Measurements from ENCODE around the gene PEX14. TPM values are rescaled to one million over a fixed set of nuclear protein-coding genes. Genes with fewer than 3 reads are reported as not detected.

Gene PEX14
- total and polyA plus RNA-seq, 10 of the 15 experiments (the other 5 are each of a cell fraction or from before 2014, with no cell fraction given): 1.4 to 23.2 (median 12.0) TPM

DNA sequence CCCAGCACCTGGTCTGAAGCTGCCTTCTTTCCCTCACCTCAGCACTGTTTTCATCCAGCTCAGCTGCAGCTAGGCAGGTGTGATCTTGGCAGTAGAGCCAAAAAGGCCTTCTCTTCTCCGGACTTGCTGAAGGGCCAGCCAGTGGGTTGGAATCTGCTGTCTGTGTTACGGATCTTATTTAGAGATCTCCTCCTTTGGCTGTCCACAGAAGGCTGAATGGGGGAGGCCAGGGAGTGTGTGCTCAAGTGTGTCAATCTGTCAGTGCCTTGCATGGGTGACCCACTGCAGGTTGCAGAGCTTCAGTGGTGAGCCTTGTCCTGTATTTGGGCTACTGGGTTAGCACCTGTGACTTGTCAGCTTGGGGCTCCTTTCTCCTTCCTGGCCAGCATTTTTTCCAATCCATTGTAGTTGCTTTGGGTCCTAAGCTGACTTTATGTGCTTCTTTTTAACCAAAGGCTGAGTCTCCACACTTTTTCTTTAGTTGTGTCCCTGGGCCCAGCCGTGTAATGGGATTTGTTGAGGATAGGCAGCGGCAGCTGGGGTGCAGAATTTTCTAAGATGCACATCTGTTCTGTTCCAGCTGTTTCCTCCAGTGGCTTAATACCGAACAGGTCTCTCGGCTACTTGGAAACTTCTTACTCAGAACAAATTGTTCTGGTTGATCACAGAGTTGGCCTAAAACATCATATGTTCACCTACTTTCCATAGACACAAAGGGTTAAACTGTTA is 126.8 kb downstream of the PEX14 start:
- H3K4me1 ChIP-seq (ENCODE audit: control insufficient read depth, insufficient read depth, low read length): no peaks in the 10 kb centered on the region
- ChIA-PET RAD21 (ENCODE audit: unreplicated experiment) (no interaction called here), POLR2A (no interaction called here), SMC1A (ENCODE audit: uncharacterized antibody, unreplicated experiment) (interaction anchor here (0.6 kb wide), 1 partner anchor 588 kb away, joined by 3 read pairs; no protein-coding TSS in a partner anchor), CTCF (interaction anchor here (0.7 kb wide), 1 partner anchor 983 kb away, joined by 3 read pairs; no protein-coding TSS in a partner anchor)
- H2AFZ ChIP-seq (ENCODE audit: control insufficient read depth, low read depth, low read length): no peak overlapping the region
- no peaks in the 10 kb centered on the region for H3K9me3 ChIP-seq (replicated peaks; ENCODE audit: control insufficient read depth, insufficient read depth, low read length)
- FAIRE-seq (no peak), DNase-seq (ENCODE audit: low read depth, low spot score) (no peak), ATAC-seq (no peak)
- H3K36me3 ChIP-seq (ENCODE audit: control insufficient read depth in 2 of 2, insufficient read depth in 2 of 2, low read length in 1 of 2): peaks cover 0 to 2% of the 10 kb centered on the region in 2 experiments; a peak in 1 of 4 replicates
- intact Hi-C loops (cut with micrococcal nuclease; ENCODE audit: unreplicated experiment): loop anchor here (10.0 kb wide), 1 partner anchor 97 kb away; no protein-coding TSS in a partner anchor
- no peaks in the 10 kb centered on the region for H4K20me1 ChIP-seq (ENCODE audit: control insufficient read depth, insufficient read depth)
- no peak overlapping the region for H3K9ac ChIP-seq (ENCODE audit: control insufficient read depth, insufficient read depth, low read length)
- 97% methylated on average over 6 of the region's 6 CpGs for WGBS (ENCODE audit: insufficient coverage, insufficient replicate concordance, low lambda C conversion rate, missing lambda C conversion rate)
- no peaks in the 10 kb centered on the region for H3K79me2 ChIP-seq (ENCODE audit: control insufficient read depth, insufficient read depth, low read length)
- H3K27me3 ChIP-seq (replicated peaks in 1 of 2; ENCODE audit: control insufficient read depth in 2 of 2, insufficient read depth in 2 of 2, low read length in 1 of 2): no peaks in the 10 kb centered on the region
- H3K4me2 ChIP-seq (ENCODE audit: control insufficient read depth, insufficient read depth): no peak overlapping the region
- BruUV-seq (replicated peaks): no TSS peak
- H3K4me3 ChIP-seq: no peak overlapping the region
- no peak overlapping the region for H3K27ac ChIP-seq (ENCODE audit: control insufficient read depth, insufficient read depth)
- in situ Hi-C loops (cut with MboI): no loop called here
- no peak for TF ChIP-seq EZH2 (IDR thresholded peaks at IDR 0.05; ENCODE audit: borderline replicate concordance, control insufficient read depth, low read depth, low read length)
- no peak for TF ChIP-seq RB1 (IDR thresholded peaks at IDR 0.05; ENCODE audit: borderline replicate concordance)
- TF ChIP-seq POLR2A (IDR thresholded peaks at IDR 0.05; ENCODE audit: low read depth, low read length): no peak
- TF ChIP-seq, protein P1, sequence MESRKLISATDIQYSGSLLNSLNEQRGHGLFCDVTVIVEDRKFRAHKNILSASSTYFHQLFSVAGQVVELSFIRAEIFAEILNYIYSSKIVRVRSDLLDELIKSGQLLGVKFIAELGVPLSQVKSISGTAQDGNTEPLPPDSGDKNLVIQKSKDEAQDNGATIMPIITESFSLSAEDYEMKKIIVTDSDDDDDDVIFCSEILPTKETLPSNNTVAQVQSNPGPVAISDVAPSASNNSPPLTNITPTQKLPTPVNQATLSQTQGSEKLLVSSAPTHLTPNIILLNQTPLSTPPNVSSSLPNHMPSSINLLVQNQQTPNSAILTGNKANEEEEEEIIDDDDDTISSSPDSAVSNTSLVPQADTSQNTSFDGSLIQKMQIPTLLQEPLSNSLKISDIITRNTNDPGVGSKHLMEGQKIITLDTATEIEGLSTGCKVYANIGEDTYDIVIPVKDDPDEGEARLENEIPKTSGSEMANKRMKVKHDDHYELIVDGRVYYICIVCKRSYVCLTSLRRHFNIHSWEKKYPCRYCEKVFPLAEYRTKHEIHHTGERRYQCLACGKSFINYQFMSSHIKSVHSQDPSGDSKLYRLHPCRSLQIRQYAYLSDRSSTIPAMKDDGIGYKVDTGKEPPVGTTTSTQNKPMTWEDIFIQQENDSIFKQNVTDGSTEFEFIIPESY (IDR thresholded peaks at IDR 0.05): no peak
- no peak for TF ChIP-seq NFXL1 (IDR thresholded peaks at IDR 0.05; ENCODE audit: borderline replicate concordance)
- no peak for TF ChIP-seq CEBPB (IDR thresholded peaks at IDR 0.05; ENCODE audit: borderline replicate concordance in 1 of 2, low read depth in 2 of 2, low read length in 2 of 2)
- TF ChIP-seq HDAC2 (IDR thresholded peaks at IDR 0.05): no peak
- TF ChIP-seq, protein P2, sequence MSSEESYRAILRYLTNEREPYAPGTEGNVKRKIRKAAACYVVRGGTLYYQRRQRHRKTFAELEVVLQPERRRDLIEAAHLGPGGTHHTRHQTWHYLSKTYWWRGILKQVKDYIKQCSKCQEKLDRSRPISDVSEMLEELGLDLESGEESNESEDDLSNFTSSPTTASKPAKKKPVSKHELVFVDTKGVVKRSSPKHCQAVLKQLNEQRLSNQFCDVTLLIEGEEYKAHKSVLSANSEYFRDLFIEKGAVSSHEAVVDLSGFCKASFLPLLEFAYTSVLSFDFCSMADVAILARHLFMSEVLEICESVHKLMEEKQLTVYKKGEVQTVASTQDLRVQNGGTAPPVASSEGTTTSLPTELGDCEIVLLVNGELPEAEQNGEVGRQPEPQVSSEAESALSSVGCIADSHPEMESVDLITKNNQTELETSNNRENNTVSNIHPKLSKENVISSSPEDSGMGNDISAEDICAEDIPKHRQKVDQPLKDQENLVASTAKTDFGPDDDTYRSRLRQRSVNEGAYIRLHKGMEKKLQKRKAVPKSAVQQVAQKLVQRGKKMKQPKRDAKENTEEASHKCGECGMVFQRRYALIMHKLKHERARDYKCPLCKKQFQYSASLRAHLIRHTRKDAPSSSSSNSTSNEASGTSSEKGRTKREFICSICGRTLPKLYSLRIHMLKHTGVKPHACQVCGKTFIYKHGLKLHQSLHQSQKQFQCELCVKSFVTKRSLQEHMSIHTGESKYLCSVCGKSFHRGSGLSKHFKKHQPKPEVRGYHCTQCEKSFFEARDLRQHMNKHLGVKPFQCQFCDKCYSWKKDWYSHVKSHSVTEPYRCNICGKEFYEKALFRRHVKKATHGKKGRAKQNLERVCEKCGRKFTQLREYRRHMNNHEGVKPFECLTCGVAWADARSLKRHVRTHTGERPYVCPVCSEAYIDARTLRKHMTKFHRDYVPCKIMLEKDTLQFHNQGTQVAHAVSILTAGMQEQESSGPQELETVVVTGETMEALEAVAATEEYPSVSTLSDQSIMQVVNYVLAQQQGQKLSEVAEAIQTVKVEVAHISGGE (CRISPR knock-in tag; IDR thresholded peaks at IDR 0.05): no peak
- TF ChIP-seq, protein P3, sequence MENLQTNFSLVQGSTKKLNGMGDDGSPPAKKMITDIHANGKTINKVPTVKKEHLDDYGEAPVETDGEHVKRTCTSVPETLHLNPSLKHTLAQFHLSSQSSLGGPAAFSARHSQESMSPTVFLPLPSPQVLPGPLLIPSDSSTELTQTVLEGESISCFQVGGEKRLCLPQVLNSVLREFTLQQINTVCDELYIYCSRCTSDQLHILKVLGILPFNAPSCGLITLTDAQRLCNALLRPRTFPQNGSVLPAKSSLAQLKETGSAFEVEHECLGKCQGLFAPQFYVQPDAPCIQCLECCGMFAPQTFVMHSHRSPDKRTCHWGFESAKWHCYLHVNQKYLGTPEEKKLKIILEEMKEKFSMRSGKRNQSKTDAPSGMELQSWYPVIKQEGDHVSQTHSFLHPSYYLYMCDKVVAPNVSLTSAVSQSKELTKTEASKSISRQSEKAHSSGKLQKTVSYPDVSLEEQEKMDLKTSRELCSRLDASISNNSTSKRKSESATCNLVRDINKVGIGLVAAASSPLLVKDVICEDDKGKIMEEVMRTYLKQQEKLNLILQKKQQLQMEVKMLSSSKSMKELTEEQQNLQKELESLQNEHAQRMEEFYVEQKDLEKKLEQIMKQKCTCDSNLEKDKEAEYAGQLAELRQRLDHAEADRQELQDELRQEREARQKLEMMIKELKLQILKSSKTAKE (IDR thresholded peaks at IDR 0.05; ENCODE audit: low read depth, poor library complexity, severe bottlenecking): no peak
- TF ChIP-seq IKZF2 (IDR thresholded peaks at IDR 0.05): no peak
- TF ChIP-seq HDGF (IDR thresholded peaks at IDR 0.05): no peak
- TF ChIP-seq, protein P4, sequence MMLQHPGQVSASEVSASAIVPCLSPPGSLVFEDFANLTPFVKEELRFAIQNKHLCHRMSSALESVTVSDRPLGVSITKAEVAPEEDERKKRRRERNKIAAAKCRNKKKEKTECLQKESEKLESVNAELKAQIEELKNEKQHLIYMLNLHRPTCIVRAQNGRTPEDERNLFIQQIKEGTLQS (IDR thresholded peaks at IDR 0.05; ENCODE audit: borderline replicate concordance, extremely low read depth, low read depth, low read length): no peak
- TF ChIP-seq POU2F2 (IDR thresholded peaks at IDR 0.05; ENCODE audit: borderline replicate concordance, low read depth, low read length): no peak
- no peak for TF ChIP-seq TBL1XR1 (IDR thresholded peaks at IDR 0.05; ENCODE audit: low read depth, low read length)
